Measurements from ENCODE around the gene KRTAP5-8.
"Not testable (repeated sequence)": the region's sequence is repeated elsewhere in the genome, so short reads cannot be mapped to it uniquely, and the experiment has no call there.

The KRTAP5-8 gene, protein sequence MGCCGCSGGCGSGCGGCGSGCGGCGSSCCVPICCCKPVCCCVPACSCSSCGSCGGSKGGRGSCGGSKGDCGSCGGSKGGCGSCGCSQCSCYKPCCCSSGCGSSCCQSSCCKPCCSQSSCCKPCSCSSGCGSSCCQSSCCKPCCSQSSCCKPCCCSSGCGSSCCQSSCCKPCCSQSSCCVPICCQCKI

DNA sequence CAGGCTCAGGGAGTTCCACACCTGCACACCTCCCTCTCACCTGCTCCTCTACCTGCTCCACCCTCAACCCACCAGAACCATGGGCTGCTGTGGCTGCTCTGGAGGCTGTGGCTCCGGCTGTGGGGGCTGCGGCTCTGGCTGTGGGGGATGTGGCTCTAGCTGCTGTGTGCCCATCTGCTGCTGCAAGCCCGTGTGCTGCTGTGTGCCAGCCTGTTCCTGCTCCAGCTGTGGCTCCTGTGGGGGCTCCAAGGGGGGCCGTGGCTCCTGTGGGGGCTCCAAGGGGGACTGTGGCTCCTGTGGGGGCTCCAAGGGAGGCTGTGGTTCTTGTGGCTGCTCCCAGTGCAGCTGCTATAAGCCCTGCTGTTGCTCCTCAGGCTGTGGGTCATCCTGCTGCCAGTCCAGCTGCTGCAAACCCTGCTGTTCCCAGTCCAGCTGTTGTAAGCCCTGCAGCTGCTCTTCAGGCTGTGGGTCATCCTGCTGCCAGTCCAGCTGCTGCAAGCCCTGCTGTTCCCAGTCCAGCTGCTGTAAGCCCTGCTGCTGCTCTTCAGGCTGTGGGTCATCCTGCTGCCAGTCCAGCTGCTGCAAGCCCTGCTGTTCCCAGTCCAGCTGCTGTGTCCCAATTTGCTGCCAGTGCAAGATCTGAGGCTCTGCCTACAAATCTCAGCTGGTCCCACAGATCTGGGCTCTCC is at the start of gene KRTAP5-8:
TSS of gene KRTAP5-8 (plus strand) at position 49 of the 689 bp plus-strand sequence. CDS start at position 80, 31 bp downstream.
- DNase-seq (ENCODE audit: low spot score); H3K4me3 ChIP-seq: not testable (repeated sequence)

DNA sequence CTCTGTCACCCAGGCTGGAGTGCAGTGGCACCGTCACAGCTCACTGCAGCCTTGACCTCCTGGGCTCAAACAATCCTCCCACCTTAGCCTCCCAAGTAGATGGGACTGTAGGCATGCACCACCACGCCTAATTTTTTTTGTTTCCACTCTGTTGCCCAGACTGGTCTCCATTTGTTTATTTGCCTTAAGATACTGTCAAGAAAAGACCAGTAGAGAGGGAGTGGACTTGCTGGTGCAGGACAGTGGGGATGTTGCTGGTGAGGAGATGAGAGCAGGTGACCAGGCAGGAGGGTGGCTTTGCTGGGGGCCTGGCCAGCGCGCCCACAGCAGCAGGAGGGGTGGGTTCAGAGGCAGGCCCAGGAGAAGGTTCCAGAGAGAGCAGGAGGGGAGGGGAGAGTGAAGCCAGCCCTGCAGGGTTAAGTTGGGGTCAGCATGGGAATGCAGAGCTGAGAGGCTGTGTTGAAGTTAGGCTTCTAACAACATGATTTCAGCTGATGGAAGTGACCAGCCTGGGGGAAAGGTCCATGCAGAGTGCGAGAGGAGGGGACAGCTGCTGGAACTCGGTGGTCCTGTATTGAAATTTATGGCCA is 49.0 kb upstream of the KRTAP5-8 start:
- no peak for DNase-seq (ENCODE audit: low spot score)
- H3K4me3 ChIP-seq, result no peak overlapping the region
- H3K27ac ChIP-seq, result no peak overlapping the region
- TF ChIP-seq, protein P1, sequence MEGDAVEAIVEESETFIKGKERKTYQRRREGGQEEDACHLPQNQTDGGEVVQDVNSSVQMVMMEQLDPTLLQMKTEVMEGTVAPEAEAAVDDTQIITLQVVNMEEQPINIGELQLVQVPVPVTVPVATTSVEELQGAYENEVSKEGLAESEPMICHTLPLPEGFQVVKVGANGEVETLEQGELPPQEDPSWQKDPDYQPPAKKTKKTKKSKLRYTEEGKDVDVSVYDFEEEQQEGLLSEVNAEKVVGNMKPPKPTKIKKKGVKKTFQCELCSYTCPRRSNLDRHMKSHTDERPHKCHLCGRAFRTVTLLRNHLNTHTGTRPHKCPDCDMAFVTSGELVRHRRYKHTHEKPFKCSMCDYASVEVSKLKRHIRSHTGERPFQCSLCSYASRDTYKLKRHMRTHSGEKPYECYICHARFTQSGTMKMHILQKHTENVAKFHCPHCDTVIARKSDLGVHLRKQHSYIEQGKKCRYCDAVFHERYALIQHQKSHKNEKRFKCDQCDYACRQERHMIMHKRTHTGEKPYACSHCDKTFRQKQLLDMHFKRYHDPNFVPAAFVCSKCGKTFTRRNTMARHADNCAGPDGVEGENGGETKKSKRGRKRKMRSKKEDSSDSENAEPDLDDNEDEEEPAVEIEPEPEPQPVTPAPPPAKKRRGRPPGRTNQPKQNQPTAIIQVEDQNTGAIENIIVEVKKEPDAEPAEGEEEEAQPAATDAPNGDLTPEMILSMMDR (IDR thresholded peaks at IDR 0.05), result no peak

More for the DNA sequence above, at the start of gene KRTAP5-8:
- H3K27ac ChIP-seq, result not testable (repeated sequence)

- no peak overlapping the region for H3K27ac ChIP-seq
- no peak overlapping the region for H3K4me3 ChIP-seq
- TF ChIP-seq, protein P1 (IDR thresholded peaks at IDR 0.05), result no peak
- DNase-seq (ENCODE audit: low spot score), result no peak
Measured at GRCh38 chr11:71489311-71490043, 48.3 kb upstream of the KRTAP5-8 start.

DNA sequence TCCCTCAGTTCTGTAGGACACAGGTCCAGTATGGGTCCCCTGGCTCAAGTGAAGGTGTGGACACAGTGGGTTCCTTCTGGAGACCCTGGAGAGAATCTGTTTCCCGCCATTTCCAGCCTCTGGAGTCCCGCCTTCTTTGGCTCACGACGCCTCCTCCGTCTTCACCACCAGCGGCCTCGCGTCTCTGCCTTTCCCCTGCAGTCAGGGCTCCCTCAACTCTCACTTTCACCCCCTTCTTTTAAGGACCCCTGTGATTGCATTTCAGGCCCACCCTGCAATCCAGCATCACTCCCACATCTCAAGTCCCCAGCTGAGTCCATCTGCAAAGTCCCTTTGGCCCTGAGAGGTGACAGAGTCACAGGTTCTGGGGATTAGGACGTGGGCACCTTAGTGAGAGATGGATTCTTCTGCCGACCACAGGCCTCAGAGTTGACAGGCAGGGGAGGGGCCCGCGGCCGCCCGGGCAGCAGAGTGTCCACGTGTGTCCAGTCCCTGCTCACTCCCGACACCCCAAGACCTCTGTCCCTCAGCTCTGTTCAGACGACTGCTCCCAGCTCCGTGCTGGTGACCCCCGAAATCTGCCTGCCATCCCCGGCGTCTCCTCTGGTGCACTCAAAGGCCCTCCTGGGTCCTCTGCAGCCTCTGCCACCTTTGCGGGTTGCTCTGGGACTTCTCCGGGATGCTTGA is 47.6 kb upstream of the KRTAP5-8 start:
- Histone ChIP-seq H3K27ac (no peak overlapping the region), H3K4me3 (no peak overlapping the region)
- TF ChIP-seq, protein P1 (IDR thresholded peaks at IDR 0.05), result no peak
- no peak for DNase-seq (ENCODE audit: low spot score)

- no peak overlapping the region for H3K27ac ChIP-seq
- TF ChIP-seq, protein P1 (IDR thresholded peaks at IDR 0.05), result no peak
- DNase-seq (ENCODE audit: low spot score), result no peak
- no peak overlapping the region for H3K4me3 ChIP-seq
Measured at GRCh38 chr11:71490731-71491390, 47.0 kb upstream of the KRTAP5-8 start.

- TF ChIP-seq, protein P1 (IDR thresholded peaks at IDR 0.05), result no peak
- Histone ChIP-seq H3K27ac (no peak overlapping the region), H3K4me3 (no peak overlapping the region)
- no peak for DNase-seq (ENCODE audit: low spot score)
Measured at GRCh38 chr11:71491531-71491930, 46.3 kb upstream of the KRTAP5-8 start.

Measured in coronary artery (tissue), 2 donors.